ENCODE results near the gene CARD14.
"Not testable (repeated sequence)": the region's sequence is repeated elsewhere in the genome, so short reads cannot be mapped to it uniquely, and the experiment has no call there.

The CARD14 gene

DNA sequence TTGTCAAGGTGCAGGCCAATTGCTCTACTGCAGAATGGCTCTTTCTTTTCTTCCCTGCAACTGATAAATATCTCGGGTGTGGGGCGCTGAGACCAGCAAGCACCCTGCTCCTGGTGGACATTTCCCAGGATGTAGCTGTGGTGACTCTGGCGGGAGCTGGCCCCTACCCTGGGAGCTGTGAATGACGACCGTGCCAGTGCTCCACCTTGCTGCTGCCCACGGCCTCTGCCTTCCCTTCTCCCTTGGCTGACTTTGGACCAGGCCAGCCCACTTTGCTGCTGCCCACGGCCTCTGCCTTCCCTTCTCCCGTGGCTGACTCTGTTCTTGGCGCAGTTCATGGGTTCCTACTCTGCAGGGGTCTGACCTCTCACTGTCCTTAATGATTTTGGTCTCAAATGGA lies 16.1 kb downstream of the CARD14 start:
- Mint-ChIP-seq H3K9me3 (no peaks in the 10 kb centered on the region), H3K36me3 (ENCODE audit: low read depth) (no peaks in the 10 kb centered on the region), H3K4me3 (no peak overlapping the region), H3K27ac (no peak overlapping the region), H3K4me1 (ENCODE audit: low read depth) (no peaks in the 10 kb centered on the region), H3K27me3 (peaks cover 2% of the 10 kb centered on the region)

DNA sequence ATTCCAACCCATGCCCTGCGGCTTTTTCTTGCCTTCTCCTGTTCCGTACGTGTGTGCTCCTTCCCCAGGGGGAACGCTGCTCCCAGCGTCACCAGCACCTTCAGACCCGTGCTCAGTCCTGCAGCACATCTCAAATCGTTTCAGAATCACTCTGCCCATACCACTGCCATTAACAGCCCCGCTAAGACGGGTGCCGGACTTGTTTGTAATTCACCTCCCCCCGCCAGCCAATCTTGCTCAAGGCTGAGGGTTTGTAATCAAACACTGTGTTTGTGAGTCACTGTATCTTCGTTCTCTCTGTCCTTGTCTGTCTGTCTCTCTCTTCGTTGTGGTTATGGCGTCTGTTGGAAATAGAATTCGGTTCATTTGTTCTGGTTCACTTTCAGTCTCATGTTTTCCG lies 17.3 kb downstream of the CARD14 start:
- no peak overlapping the region for H3K27ac Mint-ChIP-seq
- H3K4me3 Mint-ChIP-seq: no peak overlapping the region
- H3K27me3 Mint-ChIP-seq: peaks cover 6% of the 10 kb centered on the region
- H3K36me3 Mint-ChIP-seq (ENCODE audit: low read depth): no peaks in the 10 kb centered on the region
- no peaks in the 10 kb centered on the region for H3K9me3 Mint-ChIP-seq
- H3K4me1 Mint-ChIP-seq (ENCODE audit: low read depth): no peaks in the 10 kb centered on the region

DNA sequence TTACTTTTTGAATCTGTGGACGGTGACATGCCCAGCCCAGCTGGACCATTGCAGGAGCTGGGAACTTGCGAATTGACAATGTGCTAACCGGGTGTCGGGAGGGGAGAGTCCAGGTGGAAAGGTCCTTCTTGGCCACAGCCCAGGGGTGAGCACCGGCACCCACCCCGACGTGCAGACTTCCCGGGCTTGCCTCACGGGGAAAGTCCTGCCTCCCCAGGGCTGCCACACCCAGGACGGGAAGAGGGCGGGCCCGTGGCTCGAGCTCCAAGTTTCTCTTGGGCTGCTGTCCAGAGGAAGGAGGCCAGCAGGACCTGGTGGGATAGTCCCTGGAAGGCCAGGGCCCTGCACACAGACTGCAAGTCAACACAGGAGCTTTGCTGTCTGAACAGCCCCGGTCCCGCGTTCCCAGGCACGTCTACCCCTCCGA lies 17.7 kb downstream of the CARD14 start:
- peaks cover 8% of the 10 kb centered on the region for H3K27me3 Mint-ChIP-seq
- no peak overlapping the region for H3K27ac Mint-ChIP-seq
- no peaks in the 10 kb centered on the region for H3K4me1 Mint-ChIP-seq (ENCODE audit: low read depth)
- no peaks in the 10 kb centered on the region for H3K9me3 Mint-ChIP-seq
- no peaks in the 10 kb centered on the region for H3K36me3 Mint-ChIP-seq (ENCODE audit: low read depth)
- no peak overlapping the region for H3K4me3 Mint-ChIP-seq

DNA sequence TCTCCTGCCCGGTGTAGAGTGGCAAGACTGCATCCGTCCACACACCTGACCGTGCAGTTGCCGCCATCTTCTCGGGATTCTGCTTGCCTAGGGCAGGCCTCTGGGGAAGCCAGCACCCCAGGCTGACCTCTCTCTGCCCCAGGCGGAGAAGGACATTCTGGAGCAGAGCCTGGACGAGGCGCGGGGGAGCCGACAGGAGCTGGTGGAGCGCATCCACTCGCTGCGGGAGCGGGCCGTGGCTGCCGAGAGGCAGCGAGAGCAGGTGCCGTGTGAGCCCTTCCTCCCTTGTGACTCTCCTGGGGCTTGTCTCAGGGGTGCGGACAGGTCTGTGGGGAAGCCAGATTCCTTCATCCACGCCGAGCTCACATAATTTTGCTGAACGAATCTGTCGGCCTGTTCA lies 19.8 kb downstream of the CARD14 start:
- Mint-ChIP-seq H3K27me3 (peaks cover 8% of the 10 kb centered on the region), H3K27ac (no peak overlapping the region), H3K4me1 (ENCODE audit: low read depth) (no peaks in the 10 kb centered on the region), H3K4me3 (no peak overlapping the region), H3K9me3 (no peaks in the 10 kb centered on the region), H3K36me3 (ENCODE audit: low read depth) (no peaks in the 10 kb centered on the region)

DNA sequence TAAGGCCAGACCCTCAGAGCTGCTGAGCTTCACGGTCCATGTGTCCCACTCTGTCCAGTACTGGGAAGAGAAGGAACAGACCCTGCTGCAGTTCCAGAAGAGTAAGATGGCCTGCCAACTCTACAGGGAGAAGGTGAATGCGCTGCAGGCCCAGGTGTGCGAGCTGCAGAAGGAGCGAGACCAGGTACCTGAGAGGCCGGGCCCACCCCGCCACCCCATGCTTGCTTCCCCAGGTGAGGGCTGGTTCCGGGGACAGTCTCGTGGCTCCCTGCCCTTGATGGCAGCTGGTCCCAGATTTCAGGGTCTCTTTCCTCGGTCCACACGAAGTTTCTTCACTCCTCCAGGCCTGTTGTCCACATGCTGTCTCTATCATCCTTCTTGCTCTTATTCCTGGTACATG lies 20.9 kb downstream of the CARD14 start:
- no peaks in the 10 kb centered on the region for H3K9me3 Mint-ChIP-seq
- H3K4me1 Mint-ChIP-seq (ENCODE audit: low read depth): no peaks in the 10 kb centered on the region
- H3K4me3 Mint-ChIP-seq: no peak overlapping the region
- peaks cover 8% of the 10 kb centered on the region for H3K27me3 Mint-ChIP-seq
- H3K27ac Mint-ChIP-seq: no peak overlapping the region
- no peaks in the 10 kb centered on the region for H3K36me3 Mint-ChIP-seq (ENCODE audit: low read depth)

DNA sequence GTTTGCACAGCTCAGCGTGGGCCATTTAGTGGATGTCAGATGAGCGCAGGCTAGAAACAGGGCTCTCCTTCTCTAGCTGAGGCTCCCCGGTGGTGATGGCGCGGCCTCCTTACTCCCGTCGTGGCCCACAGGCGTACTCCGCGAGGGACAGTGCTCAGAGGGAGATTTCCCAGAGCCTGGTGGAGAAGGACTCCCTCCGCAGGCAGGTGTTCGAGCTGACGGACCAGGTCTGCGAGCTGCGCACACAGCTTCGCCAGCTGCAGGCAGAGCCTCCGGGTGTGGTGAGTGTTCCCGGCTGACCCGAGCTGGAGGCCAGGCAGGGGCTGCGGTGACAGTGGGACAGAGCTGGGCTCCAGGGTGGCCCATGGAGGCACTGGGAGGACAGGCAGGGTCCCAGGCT lies 21.4 kb downstream of the CARD14 start:
- Mint-ChIP-seq H3K4me1 (ENCODE audit: low read depth) (no peaks in the 10 kb centered on the region), H3K36me3 (ENCODE audit: low read depth) (no peaks in the 10 kb centered on the region), H3K4me3 (no peak overlapping the region), H3K27me3 (peaks cover 8% of the 10 kb centered on the region), H3K9me3 (no peaks in the 10 kb centered on the region), H3K27ac (no peak overlapping the region)

DNA sequence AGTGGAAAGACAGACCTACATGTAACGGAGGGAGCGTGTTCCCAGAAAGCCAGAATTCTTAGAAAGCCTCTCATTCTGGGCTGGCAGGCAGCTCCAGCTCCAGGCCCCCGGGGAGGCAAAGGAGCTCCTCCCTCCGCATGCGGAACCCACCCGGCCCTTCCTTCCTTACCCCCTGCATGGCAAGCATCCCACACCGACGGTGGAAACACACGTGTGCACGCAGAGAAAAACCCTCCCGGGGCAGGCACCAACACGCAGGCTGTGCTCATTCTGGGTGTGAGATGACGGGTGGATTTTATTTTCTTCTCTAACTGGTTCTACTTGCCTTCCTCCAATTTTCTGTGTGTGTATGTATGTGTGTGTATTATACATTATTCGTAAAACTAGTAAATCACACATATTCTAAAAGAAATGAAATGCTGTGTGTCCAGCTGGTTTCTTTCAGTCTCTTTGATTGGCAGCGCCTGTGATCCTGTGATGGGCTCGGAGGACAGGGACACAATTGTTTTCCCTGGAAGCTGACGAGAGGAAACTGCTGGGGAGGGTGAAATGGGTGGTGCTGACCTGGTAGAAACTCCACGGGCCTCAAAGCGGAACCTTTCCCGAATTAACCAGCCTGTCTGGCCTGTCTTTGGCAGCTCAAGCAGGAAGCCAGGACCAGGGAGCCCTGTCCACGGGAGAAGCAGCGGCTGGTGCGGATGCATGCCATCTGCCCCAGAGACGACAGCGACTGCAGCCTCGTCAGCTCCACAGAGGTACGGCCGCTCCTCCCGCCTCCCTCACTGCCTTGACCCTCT lies 22.2 kb downstream of the CARD14 start:
- H3K9me3 Mint-ChIP-seq: no peaks in the 10 kb centered on the region
- no peaks in the 10 kb centered on the region for H3K4me1 Mint-ChIP-seq (ENCODE audit: low read depth)
- no peak overlapping the region for H3K27ac Mint-ChIP-seq
- no peaks in the 10 kb centered on the region for H3K36me3 Mint-ChIP-seq (ENCODE audit: low read depth)
- peaks cover 8% of the 10 kb centered on the region for H3K27me3 Mint-ChIP-seq
- H3K4me3 Mint-ChIP-seq: no peak overlapping the region

DNA sequence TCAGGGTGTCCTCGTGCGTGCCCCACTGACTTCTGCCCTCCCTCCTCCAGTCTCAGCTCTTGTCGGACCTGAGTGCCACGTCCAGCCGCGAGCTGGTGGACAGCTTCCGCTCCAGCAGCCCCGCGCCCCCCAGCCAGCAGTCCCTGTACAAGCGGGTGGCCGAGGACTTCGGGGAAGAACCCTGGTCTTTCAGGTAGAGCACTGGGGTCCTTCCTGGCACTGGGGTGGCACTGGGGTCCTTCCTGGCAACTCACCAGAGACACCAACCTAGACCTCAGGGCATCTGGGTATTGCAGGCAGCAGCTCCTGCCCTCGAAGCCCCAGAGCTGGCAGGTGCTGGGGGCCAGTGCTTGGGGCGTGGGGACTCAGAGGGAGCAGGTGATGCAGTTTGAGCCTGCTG lies 25.3 kb downstream of the CARD14 start:
- Mint-ChIP-seq H3K27me3 (peaks cover 8% of the 10 kb centered on the region), H3K36me3 (ENCODE audit: low read depth) (no peaks in the 10 kb centered on the region), H3K4me1 (ENCODE audit: low read depth) (no peaks in the 10 kb centered on the region), H3K4me3 (no peak overlapping the region), H3K27ac (no peak overlapping the region), H3K9me3 (no peaks in the 10 kb centered on the region)

DNA sequence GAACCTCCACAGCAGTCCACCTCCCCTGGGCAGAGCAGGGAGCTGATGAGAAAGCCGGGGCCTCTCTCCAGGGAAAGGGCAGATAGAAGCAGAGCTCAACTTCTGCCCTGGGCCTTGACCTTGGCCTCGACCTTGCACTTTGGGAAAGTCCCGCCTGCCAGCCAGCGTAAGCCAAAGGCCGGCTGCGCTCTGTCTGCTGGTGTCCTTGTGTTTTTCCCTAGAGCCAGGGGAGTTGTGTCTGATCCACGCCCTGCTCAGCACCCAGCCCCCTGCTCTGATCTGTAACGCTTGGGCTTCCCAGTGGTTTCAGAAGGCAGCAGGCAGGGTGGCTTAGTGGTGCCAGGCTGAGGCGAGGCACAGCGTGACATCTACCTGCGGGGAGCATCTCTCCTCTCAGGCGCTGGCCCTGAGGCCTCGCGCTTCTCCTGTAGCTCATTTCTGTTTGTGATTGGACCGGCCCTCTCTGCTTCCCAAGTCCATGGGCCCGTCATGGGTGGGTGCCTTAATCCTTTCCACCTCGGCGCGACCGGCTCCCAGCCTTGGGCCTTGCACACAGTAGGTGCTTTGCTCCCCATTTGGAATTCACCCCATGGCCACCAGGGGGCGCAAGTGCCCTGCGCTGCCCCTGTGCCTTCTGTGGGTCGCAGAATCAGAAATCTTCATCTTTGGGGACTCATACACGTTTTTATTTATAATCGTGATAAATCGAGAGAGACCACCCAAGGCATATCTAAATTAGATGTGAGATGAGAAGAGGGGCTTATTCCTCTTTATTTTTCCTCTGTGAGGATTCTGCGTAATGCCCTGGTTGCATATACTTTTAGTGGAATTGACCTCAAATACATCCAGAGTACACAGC lies 26.1 kb downstream of the CARD14 start:
- no peaks in the 10 kb centered on the region for H3K9me3 Mint-ChIP-seq
- H3K27ac Mint-ChIP-seq: no peak overlapping the region
- no peaks in the 10 kb centered on the region for H3K4me1 Mint-ChIP-seq (ENCODE audit: low read depth)
- H3K4me3 Mint-ChIP-seq: no peak overlapping the region
- peaks cover 6% of the 10 kb centered on the region for H3K27me3 Mint-ChIP-seq
- no peaks in the 10 kb centered on the region for H3K36me3 Mint-ChIP-seq (ENCODE audit: low read depth)

DNA sequence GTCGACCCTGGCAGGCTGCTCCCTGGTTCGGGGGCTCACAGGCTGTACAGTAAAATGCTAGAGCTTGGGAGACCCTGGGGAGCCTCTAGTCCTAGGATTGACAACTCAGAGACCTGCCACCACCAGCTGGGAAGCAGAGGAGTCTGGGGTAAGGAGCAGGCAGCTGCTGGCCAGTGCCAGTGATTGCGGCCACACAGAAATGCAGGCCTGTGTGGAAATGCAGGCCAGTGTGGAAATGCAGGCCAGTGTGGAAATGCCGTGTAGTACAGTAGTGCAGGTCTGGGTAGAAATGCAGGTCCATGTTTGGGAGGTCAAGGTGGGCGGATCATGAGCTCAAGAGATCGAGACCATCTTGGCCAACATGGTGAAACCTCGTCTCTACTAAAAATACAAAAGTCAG lies 26.8 kb downstream of the CARD14 start:
- Mint-ChIP-seq H3K9me3 (no peaks in the 10 kb centered on the region), H3K27me3 (peaks cover 4% of the 10 kb centered on the region), H3K27ac (no peak overlapping the region), H3K4me3 (no peak overlapping the region), H3K4me1 (ENCODE audit: low read depth) (no peaks in the 10 kb centered on the region), H3K36me3 (ENCODE audit: low read depth) (no peaks in the 10 kb centered on the region)

DNA sequence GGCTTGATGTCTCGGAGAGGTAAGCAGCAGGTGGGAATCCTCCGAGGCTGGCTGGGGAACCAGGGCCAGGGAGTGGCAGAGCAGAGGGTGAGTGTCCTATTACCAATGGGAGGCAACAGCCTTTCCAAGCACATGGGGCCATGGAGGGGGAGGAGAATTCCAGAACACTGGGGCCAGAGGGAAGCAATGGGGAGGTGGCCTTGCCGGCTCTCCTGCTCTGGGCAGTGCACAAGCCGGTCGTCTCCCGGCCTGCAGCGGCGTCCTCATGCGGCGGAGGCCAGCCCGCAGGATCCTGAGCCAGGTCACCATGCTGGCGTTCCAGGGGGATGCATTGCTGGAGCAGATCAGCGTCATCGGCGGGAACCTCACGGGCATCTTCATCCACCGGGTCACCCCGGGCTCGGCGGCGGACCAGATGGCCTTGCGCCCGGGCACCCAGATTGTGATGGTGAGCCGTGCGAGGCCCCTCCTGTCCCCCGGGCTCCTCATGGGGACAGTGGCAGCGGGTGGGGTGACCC lies 28.4 kb downstream of the CARD14 start:
- Mint-ChIP-seq H3K4me1 (ENCODE audit: low read depth) (no peaks in the 10 kb centered on the region), H3K36me3 (ENCODE audit: low read depth) (no peaks in the 10 kb centered on the region), H3K27ac (no peak overlapping the region), H3K27me3 (no peaks in the 10 kb centered on the region), H3K4me3 (no peak overlapping the region), H3K9me3 (no peaks in the 10 kb centered on the region)

DNA sequence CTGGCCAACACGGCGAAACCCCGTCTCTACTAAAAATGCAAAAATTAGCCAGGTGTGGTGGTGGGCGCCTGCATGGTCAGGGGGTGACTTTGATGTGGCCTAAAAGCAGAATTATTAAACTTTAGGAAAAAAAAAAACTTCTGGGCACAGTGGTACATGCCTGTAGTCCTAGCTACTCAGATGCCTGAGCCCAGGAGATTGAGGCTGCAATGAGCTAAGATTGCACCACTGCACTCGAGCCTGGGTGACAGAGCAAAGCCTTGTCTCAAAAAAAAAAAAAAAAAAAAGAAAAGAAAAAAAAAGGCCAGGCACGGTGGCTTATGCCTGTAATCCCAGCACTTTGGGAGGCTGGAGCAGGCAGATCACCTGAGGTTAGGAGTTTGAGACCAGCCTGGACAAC lies 29.5 kb downstream of the CARD14 start:
- H3K4me1 Mint-ChIP-seq (ENCODE audit: low read depth); H3K9me3 Mint-ChIP-seq; H3K27me3 Mint-ChIP-seq; H3K36me3 Mint-ChIP-seq (ENCODE audit: low read depth); H3K27ac Mint-ChIP-seq; H3K4me3 Mint-ChIP-seq: not testable (repeated sequence)

DNA sequence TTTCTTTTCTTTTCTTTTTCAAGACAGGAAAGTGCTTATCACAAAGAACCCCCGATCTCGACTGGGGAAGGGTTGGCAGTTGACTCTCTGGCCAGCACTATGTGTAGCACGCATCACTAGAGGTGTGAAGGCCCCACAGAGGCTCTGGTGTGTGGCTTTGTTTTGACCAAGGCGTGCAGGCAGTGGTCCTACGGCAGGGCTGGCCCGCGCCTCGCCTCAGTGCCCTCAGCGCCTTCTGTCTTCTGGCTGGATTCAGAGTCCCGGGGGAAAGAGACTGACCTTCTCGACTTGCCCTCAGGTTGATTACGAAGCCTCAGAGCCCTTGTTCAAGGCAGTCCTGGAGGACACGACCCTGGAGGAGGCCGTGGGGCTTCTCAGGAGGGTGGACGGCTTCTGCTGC lies 31.6 kb downstream of the CARD14 start:
- H3K27ac Mint-ChIP-seq: no peak overlapping the region
- H3K4me3 Mint-ChIP-seq: no peak overlapping the region
- H3K27me3 Mint-ChIP-seq: no peaks in the 10 kb centered on the region
- H3K36me3 Mint-ChIP-seq (ENCODE audit: low read depth): no peaks in the 10 kb centered on the region
- H3K9me3 Mint-ChIP-seq: no peaks in the 10 kb centered on the region
- no peaks in the 10 kb centered on the region for H3K4me1 Mint-ChIP-seq (ENCODE audit: low read depth)

DNA sequence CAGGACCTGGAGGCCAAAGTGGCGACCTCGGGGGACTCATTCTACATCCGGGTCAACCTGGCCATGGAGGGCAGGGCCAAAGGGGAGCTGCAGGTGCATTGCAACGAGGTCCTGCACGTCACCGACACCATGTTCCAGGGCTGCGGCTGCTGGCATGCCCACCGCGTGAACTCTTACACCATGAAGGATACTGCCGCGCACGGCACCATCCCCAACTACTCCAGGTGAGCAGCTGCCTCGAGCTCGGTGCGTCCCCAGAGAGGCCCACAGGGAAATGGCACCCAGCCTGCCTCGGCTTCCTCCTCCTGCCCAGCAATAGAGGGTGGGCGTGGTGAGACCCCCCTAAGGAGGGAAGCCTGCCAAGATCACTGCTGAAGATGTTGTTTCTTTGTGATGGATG lies 32.4 kb downstream of the CARD14 start:
- H3K36me3 Mint-ChIP-seq (ENCODE audit: low read depth): no peaks in the 10 kb centered on the region
- H3K9me3 Mint-ChIP-seq: no peaks in the 10 kb centered on the region
- no peaks in the 10 kb centered on the region for H3K4me1 Mint-ChIP-seq (ENCODE audit: low read depth)
- H3K27ac Mint-ChIP-seq: no peak overlapping the region
- no peak overlapping the region for H3K4me3 Mint-ChIP-seq
- no peaks in the 10 kb centered on the region for H3K27me3 Mint-ChIP-seq

DNA sequence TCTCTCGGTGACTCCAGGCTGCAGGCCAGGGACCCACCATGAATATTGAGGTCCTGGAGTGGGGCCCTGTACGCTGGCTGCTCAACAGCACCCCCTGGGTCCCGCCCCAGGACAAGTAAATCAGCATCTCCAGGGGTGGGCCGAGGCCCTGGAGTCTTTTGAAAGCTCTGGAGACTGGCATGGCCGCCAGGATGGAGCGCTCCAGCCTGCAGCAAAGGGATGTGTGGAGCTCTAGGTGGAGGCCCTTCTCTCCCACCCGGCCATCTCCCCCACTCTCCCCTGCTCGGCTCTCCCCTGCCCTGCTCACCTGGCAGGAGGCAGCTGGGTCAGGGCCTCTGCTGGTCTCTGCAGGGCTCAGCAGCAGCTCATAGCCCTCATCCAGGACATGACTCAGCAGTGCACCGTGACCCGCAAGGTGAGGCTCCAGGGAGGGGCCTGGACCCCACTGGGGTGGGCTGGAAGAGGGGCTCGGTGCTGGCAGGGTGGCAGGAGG lies 33.7 kb downstream of the CARD14 start:
- no peaks in the 10 kb centered on the region for H3K4me1 Mint-ChIP-seq (ENCODE audit: low read depth)
- H3K27me3 Mint-ChIP-seq: no peaks in the 10 kb centered on the region
- H3K36me3 Mint-ChIP-seq (ENCODE audit: low read depth): no peaks in the 10 kb centered on the region
- no peak overlapping the region for H3K27ac Mint-ChIP-seq
- H3K4me3 Mint-ChIP-seq: no peak overlapping the region
- no peaks in the 10 kb centered on the region for H3K9me3 Mint-ChIP-seq

All from stimulated activated naive CD8-positive, alpha-beta T cell treated with anti-CD3 and anti-CD28 coated beads, Interleukin-15, Interleukin-2, amounts not matched to agents 100 ng/mL and 50 ng/mL, for 24 hours (primary cell).